ENCODE results near the gene LPIN1. TPM values are rescaled to one million over a fixed set of nuclear protein-coding genes. Genes with fewer than 3 reads are reported as not detected.

Gene LPIN1
- polyA plus RNA-seq, 2 of the 4 experiments (the other 2 are of a cell fraction): 19.2 to 27.5 TPM

DNA sequence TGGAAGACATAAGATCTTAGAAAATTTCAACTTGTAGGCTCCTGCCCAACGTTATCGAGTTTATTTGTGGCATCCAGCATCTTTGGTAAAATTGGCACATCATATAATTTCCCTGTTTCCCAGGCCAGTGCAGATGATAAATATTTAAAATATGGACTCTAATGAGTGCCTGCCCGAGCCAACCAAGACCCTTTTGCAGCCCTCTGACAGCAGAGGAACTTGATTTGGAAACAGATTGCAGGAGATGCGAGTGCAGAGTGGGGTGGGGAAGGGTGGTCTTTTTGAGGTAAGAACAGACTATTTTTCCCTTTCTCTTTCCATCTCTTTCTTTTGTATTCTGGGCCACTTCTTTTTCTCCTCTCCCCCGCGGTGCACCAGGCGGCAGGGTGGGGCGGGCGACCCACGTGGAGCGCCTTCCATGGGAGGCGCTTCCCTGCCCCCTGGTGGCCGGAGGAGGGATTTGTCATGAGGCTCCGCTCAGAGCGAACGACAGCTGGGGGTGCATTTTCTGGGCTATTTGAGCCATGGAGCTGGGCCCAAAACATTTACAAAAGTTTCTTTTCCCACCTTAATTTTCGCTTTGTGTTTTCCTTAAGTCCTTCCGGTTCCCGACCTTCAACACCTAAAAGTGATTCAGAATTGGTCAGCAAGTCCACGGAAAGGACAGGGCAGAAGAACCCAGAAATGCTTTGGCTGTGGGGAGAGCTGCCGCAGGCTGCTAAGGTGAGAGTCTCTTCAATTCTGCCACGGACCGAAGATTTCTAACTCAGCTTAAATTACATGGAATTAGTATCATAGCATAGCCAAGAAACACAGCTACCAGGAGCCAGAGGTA, 32.7 kb downstream of the LPIN1 start:
- peak overlapping the region; percentile 65 for H3K4me2 ChIP-seq
- TF ChIP-seq RCOR1 (IDR thresholded peaks at IDR 0.05; ENCODE audit: low read depth, low read length) (no peak), HOXB5 (CRISPR knock-in tag; IDR thresholded peaks at IDR 0.05) (no peak), HMGXB4 (CRISPR knock-in tag; IDR thresholded peaks at IDR 0.05; ENCODE audit: borderline replicate concordance) (no peak), RARB (CRISPR knock-in tag; IDR thresholded peaks at IDR 0.05) (no peak), MYC (IDR thresholded peaks at IDR 0.05; ENCODE audit: borderline replicate concordance, low read length) (peak; percentile 95), HOXB13 (CRISPR knock-in tag; IDR thresholded peaks at IDR 0.05; ENCODE audit: low read depth) (no peak), FOXS1 (CRISPR knock-in tag; IDR thresholded peaks at IDR 0.05) (no peak), SMC3 (IDR thresholded peaks at IDR 0.05) (peak; percentile 99), CHD4 (IDR thresholded peaks at IDR 0.05; ENCODE audit: borderline replicate concordance) (no peak), MAX (IDR thresholded peaks at IDR 0.05) (peak; percentile 99), NPAS2 (CRISPR knock-in tag; IDR thresholded peaks at IDR 0.05; ENCODE audit: borderline replicate concordance) (no peak), NR3C1 (IDR thresholded peaks at IDR 0.05) (no peak), RFX5 (IDR thresholded peaks at IDR 0.05) (no peak), RAD21 (conservative IDR thresholded peaks at IDR 0.05 in 1 of 2, IDR thresholded peaks at IDR 0.05 in 1 of 2) (peak; percentile 97 to 98), USF2 (IDR thresholded peaks at IDR 0.05) (peak; percentile 62), KDM5A (IDR thresholded peaks at IDR 0.05) (no peak), NFE2L2 (conservative IDR thresholded peaks at IDR 0.05; ENCODE audit: low read length) (no peak), PBX3 (IDR thresholded peaks at IDR 0.05) (no peak), SREBF2 (IDR thresholded peaks at IDR 0.05) (no peak), POLR2AphosphoS2 (conservative IDR thresholded peaks at IDR 0.05; ENCODE audit: low read length) (no peak), ZFP36 (IDR thresholded peaks at IDR 0.05; ENCODE audit: borderline replicate concordance, partially characterized antibody) (no peak)
- TF ChIP-seq, protein P1, sequence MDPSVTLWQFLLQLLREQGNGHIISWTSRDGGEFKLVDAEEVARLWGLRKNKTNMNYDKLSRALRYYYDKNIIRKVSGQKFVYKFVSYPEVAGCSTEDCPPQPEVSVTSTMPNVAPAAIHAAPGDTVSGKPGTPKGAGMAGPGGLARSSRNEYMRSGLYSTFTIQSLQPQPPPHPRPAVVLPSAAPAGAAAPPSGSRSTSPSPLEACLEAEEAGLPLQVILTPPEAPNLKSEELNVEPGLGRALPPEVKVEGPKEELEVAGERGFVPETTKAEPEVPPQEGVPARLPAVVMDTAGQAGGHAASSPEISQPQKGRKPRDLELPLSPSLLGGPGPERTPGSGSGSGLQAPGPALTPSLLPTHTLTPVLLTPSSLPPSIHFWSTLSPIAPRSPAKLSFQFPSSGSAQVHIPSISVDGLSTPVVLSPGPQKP (IDR thresholded peaks at IDR 0.05; ENCODE audit: low read depth, low read length): no peak
- TF ChIP-seq, protein P2, sequence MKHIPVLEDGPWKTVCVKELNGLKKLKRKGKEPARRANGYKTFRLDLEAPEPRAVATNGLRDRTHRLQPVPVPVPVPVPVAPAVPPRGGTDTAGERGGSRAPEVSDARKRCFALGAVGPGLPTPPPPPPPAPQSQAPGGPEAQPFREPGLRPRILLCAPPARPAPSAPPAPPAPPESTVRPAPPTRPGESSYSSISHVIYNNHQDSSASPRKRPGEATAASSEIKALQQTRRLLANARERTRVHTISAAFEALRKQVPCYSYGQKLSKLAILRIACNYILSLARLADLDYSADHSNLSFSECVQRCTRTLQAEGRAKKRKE (CRISPR knock-in tag; IDR thresholded peaks at IDR 0.05; ENCODE audit: low read depth): no peak
- TF ChIP-seq, protein P3, sequence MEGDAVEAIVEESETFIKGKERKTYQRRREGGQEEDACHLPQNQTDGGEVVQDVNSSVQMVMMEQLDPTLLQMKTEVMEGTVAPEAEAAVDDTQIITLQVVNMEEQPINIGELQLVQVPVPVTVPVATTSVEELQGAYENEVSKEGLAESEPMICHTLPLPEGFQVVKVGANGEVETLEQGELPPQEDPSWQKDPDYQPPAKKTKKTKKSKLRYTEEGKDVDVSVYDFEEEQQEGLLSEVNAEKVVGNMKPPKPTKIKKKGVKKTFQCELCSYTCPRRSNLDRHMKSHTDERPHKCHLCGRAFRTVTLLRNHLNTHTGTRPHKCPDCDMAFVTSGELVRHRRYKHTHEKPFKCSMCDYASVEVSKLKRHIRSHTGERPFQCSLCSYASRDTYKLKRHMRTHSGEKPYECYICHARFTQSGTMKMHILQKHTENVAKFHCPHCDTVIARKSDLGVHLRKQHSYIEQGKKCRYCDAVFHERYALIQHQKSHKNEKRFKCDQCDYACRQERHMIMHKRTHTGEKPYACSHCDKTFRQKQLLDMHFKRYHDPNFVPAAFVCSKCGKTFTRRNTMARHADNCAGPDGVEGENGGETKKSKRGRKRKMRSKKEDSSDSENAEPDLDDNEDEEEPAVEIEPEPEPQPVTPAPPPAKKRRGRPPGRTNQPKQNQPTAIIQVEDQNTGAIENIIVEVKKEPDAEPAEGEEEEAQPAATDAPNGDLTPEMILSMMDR (IDR thresholded peaks at IDR 0.05): peak; percentile 99
- peak overlapping the region; percentile 18 to 63; a peak in 4 of 6 replicates for H3K27ac ChIP-seq
- ChIA-PET CTCF (interaction anchor here (0.6 to 18.1 kb wide), 36 partner anchors 8 to 1228 kb away, joined by 3 to 700 read pairs (median 4); partner anchors contain the start of gene LPIN1), POLR2A (interaction anchor here (0.9 kb wide), 1 partner anchor 91 kb away, joined by 4 read pairs; no protein-coding TSS in a partner anchor)
- ATAC-seq: peak; percentile 93 to 99
- peak; percentile 66 to 92 for DNase-seq (ENCODE audit: low read depth in 1 of 2, low spot score in 1 of 2)
- 0 out of 3 replicates have a peak, but pooled peaks cover 3% of the 10 kb centered on the region for H3K4me1 ChIP-seq
- H3K9me3 ChIP-seq: no peaks in the 10 kb centered on the region
- no peak overlapping the region for H3K4me3 ChIP-seq
- 24% methylated on average over 23 of the region's 23 CpGs for whole genome bisulfite sequencing (ENCODE audit: missing lambda C conversion rate)
- FAIRE-seq: no peak

All from A549 (cell line).